Stomach (tissue), 9 donors: ENCODE results near the gene FGD6. TPM values are rescaled to one million over a fixed set of nuclear protein-coding genes. Genes with fewer than 3 reads are reported as not detected.

Source experiments
- DNase-seq, 2 donors: peaks; one replicate each; pipeline versions ENCODE4 v3.0.0 to v3.0.0-alpha.2; 2013 to 2019
- H3K27ac ChIP-seq, 5 donors: fragments of 200-600 bp in 4 of 5; sonication (generic) in 4 of 5; one replicate each; pipeline ENCODE4 v1.5.1; 2013 to 2019; ENCODE audit warnings: mild to moderate bottlenecking in 1 of 5, moderate library complexity in 1 of 5
- H3K27me3 ChIP-seq, 3 donors: fragments of 200-600 bp; sonication (generic); one replicate each; pipeline ENCODE4 v1.5.1; 2017 to 2019; ENCODE audit warnings: mixed run types in 1 of 3
- H3K36me3 ChIP-seq, 4 donors: fragments of 200-600 bp; sonication (generic); 1 replicate in 3 of 4; 2 replicates in 1 of 4; pipeline ENCODE4 v1.5.1; 2016 to 2019
- H3K4me1 ChIP-seq, 4 donors: fragments of 200-600 bp; sonication (generic); one replicate each; pipeline ENCODE4 v1.5.1; 2016 to 2019
- H3K4me3 ChIP-seq, 4 donors: fragments of 200-600 bp; sonication (generic) in 3 of 4; one replicate each; pipeline ENCODE4 v1.5.1; 2016 to 2019; ENCODE audit warnings: mild to moderate bottlenecking in 1 of 4
- H3K9me3 ChIP-seq, 4 donors: fragments of 200-600 bp; sonication (generic); one replicate each; pipeline ENCODE4 v1.5.1; 2016 to 2019
- EP300 ChIP-seq: sonication (generic); formaldehyde crosslinking; IDR thresholded peaks from one replicate; pipeline ENCODE4 v1.6.1; 2017; ENCODE audit warnings: antibody characterized with exemption
- POLR2A ChIP-seq, 4 donors: fragments of 450-650 bp; IDR thresholded peaks; one replicate each; pipeline ENCODE4 v1.6.1; 2016; ENCODE audit warnings: antibody characterized with exemption in 4 of 4, control low read depth in 2 of 4, mild to moderate bottlenecking in 1 of 4, moderate library complexity in 1 of 4
- POLR2AphosphoS5 ChIP-seq, 3 donors: sonication (generic); formaldehyde crosslinking; IDR thresholded peaks; one replicate each; pipeline ENCODE4 v1.6.1; 2016; ENCODE audit warnings: antibody characterized with exemption in 3 of 3
- WGBS, 5 donors: extraction: QIAGEN DNeasy Blood & Tissue Kit in 3 of 5; methylation state at CpG; one replicate each; pipeline versions ENCODE4 v1.1.5 to v1.1.7; 2013 to 2018; 5-methylcytosine and 5-hydroxymethylcytosine counted together
- intact Hi-C: fragments of 100-400 bp; cut with DNase I; formaldehyde crosslinking; loops from one replicate; pipeline ENCODE4 v1.15.1; 2023; ENCODE audit warnings: low total_unique reads
- polyA plus RNA-seq, 3 donors: library from polyadenylated mRNA; stranded (reverse); fragments of 200-250 nt; gene quantifications; one replicate each; pipeline ENCODE4 v1.2.3, GENCODE V29; 2013
- total RNA-seq, 5 donors: library from RNA; depleted of rRNA; stranded (reverse); fragments of >200 nt; gene quantifications; one replicate each; pipeline versions ENCODE4 v1.1.0 to v1.2.3, GENCODE V29; 2014 to 2016
- TF ChIP-seq, protein P1 (sequence below), 7 experiments: fragments of 450-650 bp in 4 of 7; fragments of 200-600 bp in 3 of 7; sonication (generic) in 3 of 7; IDR thresholded peaks; one replicate each; pipeline ENCODE4 v1.5.1; 2016 to 2019; ENCODE audit warnings: antibody characterized with exemption in 7 of 7, control low read depth in 2 of 7, mild to moderate bottlenecking in 1 of 7
- donor health status: healthy with polysubstance abuse.
- donor health status: Bipolar disorder and iron deficiency.
- donor health status: healthy.

FGD6 gene
- total and polyA plus RNA-seq, 8 donors, result 0.92 to 16.3 (median 5.7) TPM

DNA sequence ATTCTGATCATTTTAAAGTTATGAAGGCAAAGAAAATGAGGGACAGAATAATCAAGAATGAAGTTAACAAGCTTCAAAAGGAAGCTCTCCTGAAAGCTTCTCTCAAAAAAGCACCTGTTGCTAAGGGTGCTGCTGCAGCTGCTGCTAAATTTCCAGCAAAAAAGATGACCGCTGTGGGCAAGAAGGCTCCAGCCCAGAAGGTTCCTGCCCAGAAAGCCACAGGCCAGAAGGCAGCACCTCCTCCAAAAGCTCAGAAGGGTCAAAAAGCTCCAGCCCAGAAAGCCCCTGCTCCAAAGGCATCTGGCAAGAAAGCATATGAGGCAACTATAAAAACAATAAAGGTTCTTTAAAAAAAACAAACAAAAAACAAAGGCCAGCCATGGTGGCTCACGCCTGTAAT, 91.2 kb downstream of the FGD6 start:
- peaks cover 0 to 7% (median 4%) of the 10 kb centered on the region in 4 donors for H3K36me3 ChIP-seq
- 96 to 100% (median 98%) methylated on average over 2 of the region's 2 CpGs for WGBS, 5 donors
- no peak for DNase-seq
- TF ChIP-seq, protein P1, sequence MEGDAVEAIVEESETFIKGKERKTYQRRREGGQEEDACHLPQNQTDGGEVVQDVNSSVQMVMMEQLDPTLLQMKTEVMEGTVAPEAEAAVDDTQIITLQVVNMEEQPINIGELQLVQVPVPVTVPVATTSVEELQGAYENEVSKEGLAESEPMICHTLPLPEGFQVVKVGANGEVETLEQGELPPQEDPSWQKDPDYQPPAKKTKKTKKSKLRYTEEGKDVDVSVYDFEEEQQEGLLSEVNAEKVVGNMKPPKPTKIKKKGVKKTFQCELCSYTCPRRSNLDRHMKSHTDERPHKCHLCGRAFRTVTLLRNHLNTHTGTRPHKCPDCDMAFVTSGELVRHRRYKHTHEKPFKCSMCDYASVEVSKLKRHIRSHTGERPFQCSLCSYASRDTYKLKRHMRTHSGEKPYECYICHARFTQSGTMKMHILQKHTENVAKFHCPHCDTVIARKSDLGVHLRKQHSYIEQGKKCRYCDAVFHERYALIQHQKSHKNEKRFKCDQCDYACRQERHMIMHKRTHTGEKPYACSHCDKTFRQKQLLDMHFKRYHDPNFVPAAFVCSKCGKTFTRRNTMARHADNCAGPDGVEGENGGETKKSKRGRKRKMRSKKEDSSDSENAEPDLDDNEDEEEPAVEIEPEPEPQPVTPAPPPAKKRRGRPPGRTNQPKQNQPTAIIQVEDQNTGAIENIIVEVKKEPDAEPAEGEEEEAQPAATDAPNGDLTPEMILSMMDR (IDR thresholded peaks at IDR 0.05), result no peak
- TF ChIP-seq POLR2AphosphoS5 (IDR thresholded peaks at IDR 0.05) (no peak), EP300 (no peak), POLR2A (IDR thresholded peaks at IDR 0.05) (no peak)
- no peak overlapping the region for H3K4me3 ChIP-seq
- intact Hi-C loops, result no loop called here
- no peaks in the 10 kb centered on the region for H3K4me1 ChIP-seq
- H3K9me3 ChIP-seq, result no peaks in the 10 kb centered on the region
- no peaks in the 10 kb centered on the region for H3K27me3 ChIP-seq
- H3K27ac ChIP-seq, result no peak overlapping the region

DNA sequence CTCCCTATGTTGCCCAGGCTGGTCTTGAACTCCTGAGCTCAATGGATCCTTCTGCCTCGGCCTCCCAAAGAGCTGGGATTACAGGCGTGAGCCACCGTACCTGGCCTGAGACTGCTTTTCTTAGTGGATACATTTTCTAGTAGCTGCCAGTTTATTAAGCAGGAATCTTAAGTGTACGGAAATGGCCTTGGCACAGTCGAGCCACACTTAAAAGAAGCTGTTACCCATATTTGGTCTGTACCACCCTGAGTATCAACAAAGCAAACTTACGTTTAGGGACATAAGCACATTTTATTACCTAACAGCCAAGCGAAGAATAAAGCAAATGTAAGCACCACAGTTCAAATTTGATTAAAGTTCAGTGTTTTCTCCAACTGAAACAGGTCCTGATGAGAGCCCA, 93.2 kb downstream of the FGD6 start:
- H3K4me1 ChIP-seq, result no peaks in the 10 kb centered on the region
- no peaks in the 10 kb centered on the region for H3K27me3 ChIP-seq
- peak overlapping the region in 1 of 5 donors; percentile 60 for H3K27ac ChIP-seq
- no peak for DNase-seq
- no peaks in the 10 kb centered on the region for H3K9me3 ChIP-seq
- WGBS, 5 donors, result 74 to 90% (median 84%) methylated on average over 7 of the region's 7 CpGs
- peaks cover 0 to 7% (median 4%) of the 10 kb centered on the region in 4 donors for H3K36me3 ChIP-seq
- H3K4me3 ChIP-seq, result no peak overlapping the region
- TF ChIP-seq EP300 (no peak), POLR2AphosphoS5 (IDR thresholded peaks at IDR 0.05) (peak in 1 of 3 donors; percentile 29)
- intact Hi-C loops, result no loop called here

DNA sequence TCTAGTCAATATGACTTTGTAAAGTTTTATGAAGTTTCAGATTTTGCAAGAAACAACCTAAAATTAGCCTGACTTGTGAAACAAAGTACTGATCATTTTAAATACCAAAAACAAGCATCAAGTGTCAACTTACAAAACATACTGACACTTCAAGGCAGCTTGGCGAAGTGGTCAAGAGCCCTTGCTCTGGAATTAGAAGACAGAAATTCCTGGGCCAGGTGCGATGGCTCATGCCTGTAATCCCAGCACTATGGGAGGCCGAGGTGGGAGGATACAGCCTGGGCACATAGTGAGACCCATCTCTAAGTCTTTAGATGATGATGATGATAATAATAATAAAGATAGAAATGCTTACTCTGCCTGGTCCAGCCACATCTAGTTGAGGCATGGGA, 98.5 kb downstream of the FGD6 start:
- DNase-seq, result no peak
- Histone ChIP-seq H3K36me3 (no peaks in the 10 kb centered on the region), H3K9me3 (no peaks in the 10 kb centered on the region), H3K4me3 (no peak overlapping the region), H3K4me1 (peaks cover 0 to 22% (median 9%) of the 10 kb centered on the region in 4 donors), H3K27me3 (no peaks in the 10 kb centered on the region), H3K27ac (peak overlapping the region in 1 of 5 donors; percentile 30)
- no peak for TF ChIP-seq POLR2AphosphoS5 (IDR thresholded peaks at IDR 0.05)
- no peak for TF ChIP-seq EP300
- TF ChIP-seq, protein P1 (IDR thresholded peaks at IDR 0.05), result no peak
- TF ChIP-seq POLR2A (IDR thresholded peaks at IDR 0.05), result no peak
- 88 to 93% (median 89%) methylated on average over 3 of the region's 3 CpGs for WGBS, 5 donors
- intact Hi-C loops, result loop anchor here (5.0 to 10.0 kb wide), 2 partner anchors 219 to 416 kb away; no protein-coding TSS in a partner anchor

DNA sequence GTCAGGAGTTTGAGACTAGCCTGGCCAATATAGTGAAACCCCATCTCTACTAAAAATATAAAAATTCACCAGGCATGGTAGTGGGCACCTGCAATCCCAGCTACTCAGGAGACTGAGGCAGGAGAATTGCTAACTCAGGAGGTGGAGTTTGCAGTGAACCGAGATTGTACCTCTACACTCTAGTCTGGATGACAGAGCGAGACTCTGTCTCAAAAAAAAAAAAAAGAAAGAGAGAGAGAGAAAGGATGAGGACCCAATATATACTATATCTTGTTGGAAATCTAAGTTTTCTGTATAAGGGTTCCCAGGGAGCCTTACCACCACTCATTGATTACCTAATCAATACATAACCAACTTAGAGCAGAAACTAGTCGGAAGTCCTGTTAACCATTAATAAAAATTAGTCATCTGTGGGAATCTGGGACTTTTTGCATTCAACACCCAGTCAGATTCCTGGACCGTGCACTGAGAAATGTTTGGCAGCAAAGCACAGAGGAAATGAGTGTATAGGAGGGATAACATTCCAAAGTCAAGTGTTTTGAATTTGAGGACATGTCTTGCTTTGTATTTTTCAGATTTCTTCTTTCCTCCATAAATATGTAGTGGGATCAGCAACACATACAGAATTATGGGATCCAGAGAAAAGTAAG, 99.0 kb downstream of the FGD6 start:
- intact Hi-C loops, result loop anchor here (5.0 to 10.0 kb wide), 2 partner anchors 219 to 417 kb away; no protein-coding TSS in a partner anchor
- H3K4me3 ChIP-seq, result no peak overlapping the region
- H3K27ac ChIP-seq, result peak overlapping the region in 1 of 5 donors; percentile 30
- no peaks in the 10 kb centered on the region for H3K9me3 ChIP-seq
- TF ChIP-seq EP300, result no peak
- no peak for TF ChIP-seq POLR2A (IDR thresholded peaks at IDR 0.05)
- TF ChIP-seq, protein P1 (IDR thresholded peaks at IDR 0.05), result no peak
- no peak for TF ChIP-seq POLR2AphosphoS5 (IDR thresholded peaks at IDR 0.05)
- peak in 1 of 2 donors; percentile 37 for DNase-seq
- H3K4me1 ChIP-seq, result peaks cover 0 to 22% (median 9%) of the 10 kb centered on the region in 4 donors
- WGBS, 5 donors, result 59 to 69% (median 63%) methylated on average over 4 of the region's 4 CpGs
- H3K36me3 ChIP-seq, result peaks cover 0 to 3% (median 1%) of the 10 kb centered on the region in 4 donors
- no peaks in the 10 kb centered on the region for H3K27me3 ChIP-seq

DNA sequence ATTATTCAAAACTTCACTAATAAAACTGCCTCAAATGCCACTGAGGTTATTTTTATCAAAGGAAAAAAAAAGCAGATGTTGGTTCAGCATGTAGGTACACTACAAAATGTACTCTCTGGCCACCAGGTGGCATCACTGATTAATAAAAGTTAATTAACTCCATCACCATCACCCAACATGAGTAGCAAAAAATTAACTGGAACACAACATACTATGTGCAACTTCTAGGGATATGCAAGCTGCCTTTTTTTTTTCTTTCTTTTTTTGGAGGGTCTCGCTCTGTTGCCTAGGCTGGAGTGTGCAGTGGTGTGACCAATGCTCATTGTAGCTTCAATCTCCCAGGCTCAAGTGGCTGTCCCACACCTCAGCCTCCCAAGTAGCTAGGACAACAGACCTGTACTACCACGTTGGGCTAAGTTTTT, 100.1 kb downstream of the FGD6 start:
- Histone ChIP-seq H3K27me3 (no peaks in the 10 kb centered on the region), H3K9me3 (no peaks in the 10 kb centered on the region), H3K27ac (peak overlapping the region in 2 of 5 donors; percentile 12 to 60), H3K4me3 (no peak overlapping the region), H3K4me1 (peaks cover 0 to 22% (median 9%) of the 10 kb centered on the region in 4 donors), H3K36me3 (peaks cover 0 to 13% (median 6%) of the 10 kb centered on the region in 4 donors)
- TF ChIP-seq, protein P1 (IDR thresholded peaks at IDR 0.05), result peak in 5 of 7 experiments; percentile 44 to 83 (median 75)
- TF ChIP-seq EP300, result no peak
- intact Hi-C loops, result loop anchor here (5.0 to 10.0 kb wide), 2 partner anchors 220 to 418 kb away; no protein-coding TSS in a partner anchor
- WGBS, 5 donors, result 42 to 58% (median 46%) methylated on average over 2 of the region's 2 CpGs
- DNase-seq, result peak; percentile 74 to 89
